PC-9 (cell line): Measurements from ENCODE around the gene CLCF1. TPM values are rescaled to one million over a fixed set of nuclear protein-coding genes. Genes with fewer than 3 reads are reported as not detected.

Experiments
- BruUV-seq: library from RNA; stranded (reverse); fragments of 400-500 nt; replicated peaks from 2 replicates; lab custom pipeline; 2021; lab: Mats Ljungman, UMichigan
- CTCF ChIA-PET: fragments of 300-600 bp; sonication (Branson Sonifier 250); formaldehyde crosslinking; loops from one replicate; lab custom pipeline; 2022; ENCODE audit warnings: antibody characterized with exemption; lab: Charles Lee
- POLR2A ChIA-PET: fragments of 300-600 bp; sonication (Branson Sonifier 250); formaldehyde crosslinking; loops from one replicate; lab custom pipeline; 2022; ENCODE audit warnings: antibody characterized with exemption; ENCODE audit not compliant: unreplicated experiment; lab: Charles Lee
- DNase-seq, 2 experiments: peaks; one replicate each; pipeline versions ENCODE4 v3.0.0 to v3.0.0-alpha.2; 2015 to 2022; ENCODE audit warnings: mixed read lengths in 1 of 2
- H2AFZ ChIP-seq: fragments of 200-600 bp; sonication (generic); 2 replicates; pipeline ENCODE4 v1.8.1; 2017; ENCODE audit warnings: antibody characterized with exemption
- H3F3A ChIP-seq: fragments of 200-600 bp; sonication (generic); 2 replicates; pipeline ENCODE4 v1.8.1; 2017; ENCODE audit warnings: antibody characterized with exemption, mild to moderate bottlenecking, low read depth; ENCODE audit not compliant: insufficient read depth
- H3K27ac ChIP-seq: fragments of 200-600 bp; sonication (generic); 2 replicates; pipeline ENCODE4 v1.6.1; 2016; ENCODE audit warnings: mixed run types
- H3K27me3 ChIP-seq: fragments of 200-600 bp; sonication (generic); 2 replicates; pipeline ENCODE4 v1.6.1; 2016; ENCODE audit warnings: low read depth, mixed run types; ENCODE audit not compliant: insufficient read depth
- H3K36me3 ChIP-seq: fragments of 200-600 bp; sonication (generic); 2 replicates; pipeline ENCODE4 v1.6.1; 2016; ENCODE audit warnings: low read depth, mixed run types
- H3K4me1 ChIP-seq: fragments of 200-600 bp; sonication (generic); replicated peaks from 2 replicates; pipeline ENCODE4 v1.6.1; 2016; ENCODE audit warnings: mixed run types; ENCODE audit not compliant: insufficient read depth
- H3K4me2 ChIP-seq: fragments of 200-600 bp; sonication (generic); 2 replicates; pipeline ENCODE4 v1.6.1; 2017; ENCODE audit warnings: mixed run types
- H3K4me3 ChIP-seq: fragments of 200-600 bp; sonication (generic); 2 replicates; pipeline ENCODE4 v1.6.1; 2016; ENCODE audit warnings: mixed run types
- H3K79me2 ChIP-seq: fragments of 200-600 bp; sonication (generic); 2 replicates; pipeline ENCODE4 v1.6.1; 2017; ENCODE audit warnings: low read depth, mixed run types
- H3K9me2 ChIP-seq: fragments of 200-600 bp; sonication (generic); 2 replicates; pipeline ENCODE4 v1.8.1; 2017; ENCODE audit warnings: mild to moderate bottlenecking; ENCODE audit not compliant: insufficient read depth
- H3K9me3 ChIP-seq: fragments of 200-600 bp; sonication (generic); 2 replicates; pipeline ENCODE4 v1.8.1; 2016; ENCODE audit warnings: low read depth; ENCODE audit not compliant: insufficient read depth
- H4K20me1 ChIP-seq: fragments of 200-600 bp; sonication (generic); 2 replicates; pipeline ENCODE4 v1.8.1; 2017; ENCODE audit not compliant: insufficient read depth
- EZH2 ChIP-seq: fragments of 200-600 bp; sonication (generic); IDR thresholded peaks from 2 replicates; pipeline ENCODE4 v1.8.0; 2017; ENCODE audit warnings: antibody characterized with exemption, low read depth
- intact Hi-C: fragments of 100-400 bp; cut with micrococcal nuclease; formaldehyde crosslinking; loops from one replicate; pipeline ENCODE4 v1.10.0; 2022; ENCODE audit not compliant: unreplicated experiment
- total RNA-seq: library from RNA; stranded (reverse); gene quantifications from 2 replicates; pipeline ENCODE4 v1.2.3, GENCODE V29; 2021
- TF ChIP-seq, protein P1 (sequence below): fragments of 200-600 bp; sonication (generic); conservative IDR thresholded peaks from 2 replicates; pipeline ENCODE4 v1.6.1; 2017; ENCODE audit warnings: mixed run types, antibody characterized with exemption, mild to moderate bottlenecking, moderate library complexity

Gene CLCF1
- total RNA-seq, 1 experiment from 2014 or later, result 17.0 TPM

DNA sequence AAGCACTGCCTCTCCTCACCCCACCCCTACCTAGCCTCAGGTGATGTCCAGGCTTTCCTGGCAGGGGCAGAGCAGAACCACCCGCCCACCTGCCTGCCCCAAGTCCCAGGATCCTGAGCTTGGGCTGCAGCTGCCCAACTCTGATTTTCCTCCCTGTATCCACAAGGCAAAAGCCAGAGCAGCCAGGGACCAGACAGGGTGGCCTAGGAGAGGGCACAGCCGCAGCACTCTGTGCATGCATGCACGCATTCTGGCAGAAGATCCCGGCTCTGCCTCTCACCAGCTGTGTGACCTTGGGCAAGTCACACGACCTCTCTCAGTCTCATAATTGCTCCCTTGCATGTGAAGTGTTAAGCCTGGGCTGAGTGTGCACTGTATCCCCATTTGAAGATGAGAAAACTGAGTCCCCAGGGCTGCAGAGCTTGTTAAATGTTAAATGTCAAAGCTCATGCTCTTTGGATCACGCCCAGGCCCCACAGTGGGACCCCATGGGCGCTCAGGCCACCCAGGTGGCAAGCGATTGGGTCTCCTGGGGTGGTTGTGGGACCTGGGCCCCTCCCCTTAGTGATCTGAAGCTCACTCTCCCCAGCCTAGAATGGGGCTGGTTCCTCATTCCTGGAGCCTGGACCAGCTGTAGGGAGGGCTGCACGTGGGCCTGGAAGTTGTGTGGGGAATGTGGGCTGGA lies 39.2 kb upstream of the CLCF1 start:
- peaks cover 14% of the 10 kb centered on the region; the same call in 1 of the 2 replicates for H3F3A ChIP-seq
- ChIA-PET POLR2A (interaction anchor here (0.6 to 0.9 kb wide), 4 partner anchors 8 to 1620 kb away, joined by 3 to 31 read pairs (median 4); partner anchors contain the start of gene PPP1CA), CTCF (interaction anchor here (0.6 to 1.1 kb wide), 2 partner anchors 11 to 38 kb away, joined by 3 to 7 read pairs; partner anchors contain the start of gene PPP1CA)
- H3K79me2 ChIP-seq, result no peaks in the 10 kb centered on the region
- no peaks in the 10 kb centered on the region for H3K36me3 ChIP-seq
- DNase-seq, result no peak
- H4K20me1 ChIP-seq, result no peaks in the 10 kb centered on the region
- TF ChIP-seq, protein P1, sequence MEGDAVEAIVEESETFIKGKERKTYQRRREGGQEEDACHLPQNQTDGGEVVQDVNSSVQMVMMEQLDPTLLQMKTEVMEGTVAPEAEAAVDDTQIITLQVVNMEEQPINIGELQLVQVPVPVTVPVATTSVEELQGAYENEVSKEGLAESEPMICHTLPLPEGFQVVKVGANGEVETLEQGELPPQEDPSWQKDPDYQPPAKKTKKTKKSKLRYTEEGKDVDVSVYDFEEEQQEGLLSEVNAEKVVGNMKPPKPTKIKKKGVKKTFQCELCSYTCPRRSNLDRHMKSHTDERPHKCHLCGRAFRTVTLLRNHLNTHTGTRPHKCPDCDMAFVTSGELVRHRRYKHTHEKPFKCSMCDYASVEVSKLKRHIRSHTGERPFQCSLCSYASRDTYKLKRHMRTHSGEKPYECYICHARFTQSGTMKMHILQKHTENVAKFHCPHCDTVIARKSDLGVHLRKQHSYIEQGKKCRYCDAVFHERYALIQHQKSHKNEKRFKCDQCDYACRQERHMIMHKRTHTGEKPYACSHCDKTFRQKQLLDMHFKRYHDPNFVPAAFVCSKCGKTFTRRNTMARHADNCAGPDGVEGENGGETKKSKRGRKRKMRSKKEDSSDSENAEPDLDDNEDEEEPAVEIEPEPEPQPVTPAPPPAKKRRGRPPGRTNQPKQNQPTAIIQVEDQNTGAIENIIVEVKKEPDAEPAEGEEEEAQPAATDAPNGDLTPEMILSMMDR, result no peak
- no peak for TF ChIP-seq EZH2
- intact Hi-C loops, result no loop called here
- H3K27me3 ChIP-seq, result no peaks in the 10 kb centered on the region
- no TSS peak for BruUV-seq
- no peak overlapping the region for H3K27ac ChIP-seq
- H3K9me3 ChIP-seq, result no peaks in the 10 kb centered on the region
- no peak overlapping the region for H3K4me2 ChIP-seq
- H3K4me1 ChIP-seq, result no peaks in the 10 kb centered on the region
- no peak overlapping the region for H3K4me3 ChIP-seq
- no peaks in the 10 kb centered on the region for H3K9me2 ChIP-seq
- no peak overlapping the region for H2AFZ ChIP-seq

DNA sequence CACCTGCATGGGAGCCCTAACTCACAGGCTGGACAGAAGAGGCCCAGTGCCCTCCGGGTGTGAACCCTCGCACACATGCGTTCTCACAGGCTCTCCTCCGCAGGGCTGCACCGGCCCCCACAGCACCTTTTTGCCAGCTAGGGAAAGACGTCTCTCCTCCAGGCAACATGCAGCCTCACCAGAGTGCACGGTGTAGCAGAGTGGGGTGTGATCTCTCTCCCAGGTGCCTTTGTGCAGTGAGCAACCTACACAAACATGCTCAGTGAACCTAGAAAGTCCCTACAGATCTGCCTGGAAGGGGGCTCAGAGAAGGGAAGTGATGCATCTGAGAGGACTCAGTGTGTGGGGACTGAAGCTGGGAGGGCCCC lies 38.4 kb upstream of the CLCF1 start:
- Histone ChIP-seq H3K4me1 (no peaks in the 10 kb centered on the region), H2AFZ (no peak overlapping the region), H3K27me3 (no peaks in the 10 kb centered on the region), H3K9me2 (no peaks in the 10 kb centered on the region), H3K4me3 (no peak overlapping the region), H3K79me2 (no peaks in the 10 kb centered on the region), H3K36me3 (no peaks in the 10 kb centered on the region), H3K4me2 (no peak overlapping the region), H4K20me1 (no peaks in the 10 kb centered on the region), H3K27ac (no peak overlapping the region), H3K9me3 (no peaks in the 10 kb centered on the region), H3F3A (peaks cover 15% of the 10 kb centered on the region; the same call in 1 of the 2 replicates)
- TF ChIP-seq, protein P1, result no peak
- intact Hi-C loops, result no loop called here
- no peak for DNase-seq
- no TSS peak for BruUV-seq
- ChIA-PET CTCF (no interaction called here), POLR2A (interaction anchor here (0.6 to 0.9 kb wide), 2 partner anchors 9 to 10 kb away, joined by 3 to 5 read pairs; partner anchors contain the start of gene PPP1CA)

DNA sequence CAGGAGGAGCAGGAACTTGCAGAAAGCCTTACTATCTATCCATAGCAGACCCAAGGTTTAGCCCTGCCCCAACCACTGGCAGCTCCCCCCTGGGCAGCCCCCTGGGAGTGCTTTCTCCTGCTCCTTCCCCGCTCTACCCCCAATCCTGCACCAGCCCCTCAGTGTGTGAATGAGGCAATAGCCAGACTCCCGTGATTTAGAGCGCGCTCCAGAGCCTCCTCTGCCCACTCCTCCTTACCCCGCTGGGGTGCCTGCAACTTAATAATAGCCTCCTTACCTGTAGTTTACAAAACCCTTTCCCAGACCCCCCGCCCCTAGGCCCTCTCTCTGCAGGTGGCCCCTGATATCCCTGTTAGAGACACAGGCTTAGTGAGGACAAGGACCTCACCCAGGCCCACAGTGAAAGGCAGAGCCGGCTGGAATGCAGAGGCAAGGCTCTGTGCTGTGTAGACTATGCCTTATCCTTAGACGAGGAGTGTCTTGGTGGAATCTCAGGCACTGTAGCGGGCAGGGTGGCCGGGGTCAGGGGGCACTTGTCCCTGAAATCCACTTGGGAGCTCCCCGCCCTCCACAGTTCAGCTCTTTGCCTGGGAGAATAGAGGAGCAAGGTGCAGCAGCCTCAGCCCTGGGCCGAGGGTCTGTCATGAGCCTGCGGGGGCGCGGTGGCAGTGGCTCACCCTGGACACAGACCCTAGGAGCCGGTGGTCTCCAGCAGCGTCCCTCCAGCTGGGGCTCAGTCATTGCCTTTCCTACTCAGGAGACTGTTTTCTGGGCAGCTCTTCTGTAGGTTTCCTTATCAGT lies 37.8 kb upstream of the CLCF1 start:
- no peaks in the 10 kb centered on the region for H3K79me2 ChIP-seq
- H3K4me2 ChIP-seq, result no peak overlapping the region

More for the DNA sequence above, 37.8 kb upstream of the CLCF1 start:
- intact Hi-C loops, result no loop called here
- no peaks in the 10 kb centered on the region for H3K36me3 ChIP-seq
- H3K27me3 ChIP-seq, result no peaks in the 10 kb centered on the region
- peaks cover 15% of the 10 kb centered on the region; the same call in 1 of the 2 replicates for H3F3A ChIP-seq
- H3K4me1 ChIP-seq, result no peaks in the 10 kb centered on the region
- H2AFZ ChIP-seq, result no peak overlapping the region
- no peak overlapping the region for H3K4me3 ChIP-seq
- ChIA-PET POLR2A (interaction anchor here (0.5 kb wide), 1 partner anchor 185 kb away, joined by 4 read pairs; no protein-coding TSS in a partner anchor), CTCF (no interaction called here)
- no peaks in the 10 kb centered on the region for H3K9me2 ChIP-seq
- no peaks in the 10 kb centered on the region for H3K9me3 ChIP-seq
- no TSS peak for BruUV-seq
- TF ChIP-seq, protein P1, result no peak
- no peak for TF ChIP-seq EZH2
- no peak overlapping the region for H3K27ac ChIP-seq
- DNase-seq, result no peak
- H4K20me1 ChIP-seq, result no peaks in the 10 kb centered on the region
